NCI-H446 treated with DMSO at 0.1 percent for 48 hours (cell line): Measurements from ENCODE around the gene MS4A5.
"Not testable (repeated sequence)": the region's sequence is repeated elsewhere in the genome, so short reads cannot be mapped to it uniquely, and the experiment has no call there.

Experiments used
- DNase-seq: peaks from one replicate; lab custom pipeline; 2025; lab: John Stamatoyannopoulos, UW

MS4A5 gene, protein sequence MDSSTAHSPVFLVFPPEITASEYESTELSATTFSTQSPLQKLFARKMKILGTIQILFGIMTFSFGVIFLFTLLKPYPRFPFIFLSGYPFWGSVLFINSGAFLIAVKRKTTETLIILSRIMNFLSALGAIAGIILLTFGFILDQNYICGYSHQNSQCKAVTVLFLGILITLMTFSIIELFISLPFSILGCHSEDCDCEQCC

GRCh38 chr11:60429272-60429671, at the start of gene MS4A5:
Gene MS4A5, plus strand, starts transcription at chr11:60429572. Its CDS starts 103 bp downstream, at chr11:60429675.
- DNase-seq = no peak

GRCh38 chr11:60389279-60389910, 40.0 kb upstream of the MS4A5 start:
- no peak for DNase-seq

DNA sequence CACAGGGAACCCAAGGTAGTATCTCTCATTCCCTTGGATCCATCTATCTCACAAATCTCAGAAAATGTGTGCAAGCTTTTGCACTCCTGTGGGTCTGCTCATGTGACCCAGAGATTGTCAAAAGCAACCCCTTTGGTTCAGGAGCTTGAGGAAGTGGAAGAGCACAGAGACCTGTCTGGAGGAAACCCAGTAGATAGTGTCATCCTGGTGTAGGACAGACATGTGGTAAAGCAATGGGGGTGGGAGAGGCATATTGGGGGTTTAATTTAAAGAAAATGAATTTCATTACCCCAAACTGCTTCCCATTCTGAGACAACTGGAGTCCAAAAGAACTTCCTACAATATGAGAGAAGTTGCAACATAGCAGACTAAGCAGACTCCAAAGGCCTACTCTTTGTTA, 39.0 kb upstream of the MS4A5 start:
- DNase-seq = no peak

DNA sequence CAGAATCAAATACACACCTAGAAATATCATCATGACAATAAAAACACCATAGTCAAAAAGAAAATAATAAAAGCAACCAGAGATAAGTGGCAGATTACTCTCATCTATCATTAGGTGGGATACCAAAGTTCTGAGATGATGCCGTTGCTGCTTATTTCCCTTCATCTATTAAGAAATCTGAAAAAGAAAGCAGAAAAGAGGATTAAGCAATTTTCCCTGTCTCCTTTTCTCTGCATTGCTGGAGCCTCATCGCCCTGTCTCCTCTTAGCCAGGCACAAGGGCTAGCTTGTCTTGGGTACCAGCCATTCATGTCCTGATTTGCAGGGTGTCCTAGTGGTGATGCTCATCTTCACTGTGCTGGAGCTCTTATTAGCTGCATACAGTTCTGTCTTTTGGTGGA, 37.0 kb upstream of the MS4A5 start:
- no peak for DNase-seq

DNA sequence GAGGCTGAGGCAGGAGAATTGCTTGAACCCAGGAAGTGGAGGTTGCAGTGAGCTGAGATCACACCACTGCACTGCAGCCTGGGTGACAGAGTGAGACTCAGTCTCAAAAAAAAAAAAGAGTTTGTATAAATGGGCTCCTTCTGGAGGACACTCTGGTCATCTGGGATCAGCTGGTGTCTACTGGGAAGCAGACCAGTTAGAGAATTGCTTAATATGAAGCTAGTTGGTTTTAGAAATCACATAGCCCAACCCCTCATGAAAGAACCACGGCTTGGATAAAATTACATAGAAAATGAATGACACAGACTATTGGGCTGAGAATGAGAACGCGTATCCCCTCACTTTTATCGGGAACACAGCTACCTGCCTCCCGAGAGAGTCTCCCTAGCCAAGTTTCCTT, 36.4 kb upstream of the MS4A5 start:
- no peak for DNase-seq

- DNase-seq = no peak
Observed at GRCh38 chr11:60394666-60395380, 34.5 kb upstream of the MS4A5 start.

GRCh38 chr11:60396382-60396781, 33.0 kb upstream of the MS4A5 start, which contains the start of gene MS4A14:
Gene MS4A14, plus strand, starts transcription at chr11:60396459. Its CDS starts 120 bp downstream, at chr11:60396579.
- no peak for DNase-seq

DNA sequence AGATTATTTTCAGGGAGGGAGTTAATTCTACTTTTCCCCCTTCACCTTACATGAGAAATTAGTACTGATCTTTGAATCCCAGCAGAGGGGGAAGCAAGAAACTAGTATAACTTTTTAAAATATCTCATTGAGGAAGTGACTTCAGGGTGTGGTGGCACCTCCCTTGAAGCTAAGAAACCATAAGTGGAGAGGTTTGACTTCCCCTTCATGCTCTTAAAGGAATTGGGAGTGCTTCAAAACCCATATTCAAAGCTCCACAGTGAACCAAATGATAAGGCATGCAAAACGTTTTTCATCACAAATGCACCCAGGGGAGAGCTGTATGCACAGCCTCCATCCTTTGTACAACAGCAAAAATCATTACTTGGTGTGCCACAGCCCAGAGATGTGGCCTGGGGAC, 32.6 kb upstream of the MS4A5 start:
- no peak for DNase-seq

- no peak for DNase-seq
Observed at GRCh38 chr11:60420015-60420414, 9.4 kb upstream of the MS4A5 start.

- DNase-seq = no peak
Observed at GRCh38 chr11:60422609-60423008, 6.8 kb upstream of the MS4A5 start.

- DNase-seq = no peak
Observed at GRCh38 chr11:60428517-60428916, 855 bp upstream of the MS4A5 start.

GRCh38 chr11:60431251-60431650, 1.9 kb downstream of the MS4A5 start:
- DNase-seq = no peak

DNA sequence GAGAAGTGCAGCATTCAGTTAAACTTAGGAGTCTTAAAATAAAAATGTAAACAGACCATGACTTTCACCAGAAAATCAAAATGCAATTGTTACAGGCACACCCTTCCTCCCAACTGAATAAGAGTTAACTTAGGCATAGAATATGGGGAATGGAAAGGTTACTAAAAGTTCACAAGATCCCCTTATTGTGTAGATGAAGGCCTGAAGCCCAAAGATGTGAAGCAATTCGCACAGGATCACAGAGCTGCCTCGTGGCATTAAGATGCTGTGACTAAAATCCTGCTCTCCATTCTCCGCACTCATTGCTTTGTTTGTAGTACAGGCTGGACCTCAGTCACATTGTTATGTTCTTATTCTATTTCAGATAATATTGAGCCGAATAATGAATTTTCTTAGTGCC, 4.0 kb downstream of the MS4A5 start:
- no peak for DNase-seq

- DNase-seq = no peak
Observed at GRCh38 chr11:60447070-60447469, 17.7 kb downstream of the MS4A5 start.

DNA sequence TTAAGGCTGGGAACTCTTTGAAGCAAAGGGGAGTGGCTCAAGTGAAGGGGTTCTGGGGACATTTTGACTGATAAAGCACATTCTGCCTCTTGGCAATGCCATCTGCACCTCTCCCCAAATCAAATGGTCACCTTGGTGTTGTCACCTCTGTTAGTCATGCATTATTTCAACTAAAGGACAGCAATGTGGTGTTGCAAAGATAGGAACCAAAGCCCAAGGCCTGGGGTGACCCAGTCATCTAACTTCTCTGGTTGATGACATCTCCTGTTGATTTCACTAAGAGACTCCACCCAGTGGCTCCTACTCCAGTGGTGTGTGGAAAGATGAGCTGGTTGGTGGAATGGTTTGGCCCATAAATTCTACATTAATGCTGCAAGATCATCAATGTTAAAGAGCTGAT, 18.5 kb downstream of the MS4A5 start:
- no peak for DNase-seq

- DNase-seq = not testable (repeated sequence)
Observed at GRCh38 chr11:60451185-60451584, 21.8 kb downstream of the MS4A5 start.

- DNase-seq = no peak
Observed at GRCh38 chr11:60454212-60454611, 24.8 kb downstream of the MS4A5 start.

DNA sequence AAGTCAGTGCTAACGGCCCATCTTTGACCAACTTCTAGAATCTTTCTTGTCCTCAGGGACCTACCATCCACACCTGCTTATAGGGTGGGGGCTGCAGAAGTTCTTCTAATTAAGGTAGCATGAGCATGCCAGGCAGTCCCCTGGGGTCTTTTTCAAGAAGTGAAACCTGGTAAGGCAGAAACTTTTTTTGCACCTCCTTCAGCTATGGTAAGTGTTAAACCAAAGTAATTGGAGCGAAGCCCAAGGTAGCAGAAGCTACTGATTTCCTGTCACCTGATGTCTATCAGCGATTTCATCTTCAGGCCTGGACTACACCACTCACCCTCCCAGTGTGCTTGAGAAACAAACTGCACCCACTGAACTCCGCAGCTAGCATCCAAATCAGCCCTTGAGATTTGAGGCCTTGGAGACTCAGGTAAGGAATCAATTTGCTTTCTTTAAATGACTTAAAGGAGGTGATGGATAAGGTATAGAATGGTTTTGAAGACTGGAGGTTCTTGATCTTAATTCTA, 26.2 kb downstream of the MS4A5 start, which contains the start of gene MS4A1:
MS4A1 (plus strand) TSS at position 317 of the 512 bp plus-strand sequence. CDS start 6,528 bp downstream, outside the sequence.
- no peak for DNase-seq

DNA sequence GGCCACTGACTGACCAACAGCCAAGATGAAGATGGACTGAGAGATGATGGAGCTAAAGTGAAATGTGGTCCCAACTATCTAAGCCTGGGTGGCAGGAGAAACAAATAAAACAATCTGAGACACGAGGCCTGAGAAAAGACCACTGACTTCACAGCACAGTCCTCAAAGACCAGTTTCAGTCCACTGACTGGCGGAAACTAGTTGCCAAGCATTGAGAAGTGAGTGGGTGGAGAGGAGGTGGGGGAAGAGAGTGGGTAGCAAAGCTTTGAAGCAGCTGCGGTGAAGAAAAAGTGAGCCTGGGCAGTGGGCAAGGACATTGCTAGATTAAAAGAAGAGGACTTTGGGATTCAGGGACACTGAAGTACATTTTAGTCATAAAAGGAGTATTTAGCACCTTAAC, 28.2 kb downstream of the MS4A5 start:
- no peak for DNase-seq

DNA sequence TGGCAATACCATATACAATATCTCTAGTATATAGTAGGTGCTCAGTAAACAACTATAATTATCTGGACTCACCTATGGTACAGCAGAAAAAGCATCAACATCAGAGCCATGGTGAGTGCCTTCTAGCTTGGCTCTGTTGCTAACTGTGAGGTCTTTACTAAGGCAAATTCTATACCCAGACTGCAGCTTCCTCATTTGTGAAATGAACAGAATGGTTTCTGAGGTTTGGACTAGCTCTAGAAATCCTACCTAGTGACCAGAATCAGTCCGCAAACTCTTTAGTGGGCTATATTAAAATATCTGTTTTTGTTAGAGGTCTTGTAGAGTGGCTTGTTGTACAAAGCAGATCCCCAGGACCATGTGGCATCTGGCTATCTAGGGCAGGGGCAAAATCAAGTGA, 30.0 kb downstream of the MS4A5 start:
- DNase-seq = no peak

- DNase-seq = no peak
Observed at GRCh38 chr11:60468829-60469228, 39.5 kb downstream of the MS4A5 start.

DNA sequence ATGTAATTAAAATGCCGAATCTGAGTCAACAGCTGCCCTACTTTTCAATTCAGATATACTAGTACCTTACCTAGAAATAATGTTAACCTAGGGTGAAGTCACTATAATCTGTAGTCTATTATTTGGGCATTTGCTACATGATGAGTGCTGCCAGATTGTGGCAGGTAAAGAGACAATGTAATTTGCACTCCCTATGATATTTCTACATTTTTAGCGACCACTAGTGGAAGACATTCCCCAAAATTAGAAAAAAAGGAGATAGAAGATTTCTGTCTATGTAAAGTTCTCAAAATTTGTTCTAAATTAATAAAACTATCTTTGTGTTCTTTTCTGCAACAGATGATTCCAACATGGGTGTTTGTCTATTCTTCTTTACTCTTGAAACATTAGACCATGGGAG, 40.4 kb downstream of the MS4A5 start:
- DNase-seq = no peak

- DNase-seq = no peak
Observed at GRCh38 chr11:60477035-60477445, 47.7 kb downstream of the MS4A5 start.
